GM20000 (cell line): ENCODE measurements around the gene DOCK10.

Source experiments
- DNase-seq: peaks from one replicate; pipeline ENCODE4 v3.0.0; 2012; ENCODE audit warnings: low spot score
- TF ChIP-seq, protein P1 (sequence below): IDR thresholded peaks from 2 replicates; pipeline ENCODE4 v1.5.1; 2012; ENCODE audit warnings: mild to moderate bottlenecking, control low read depth; ENCODE audit errors: extremely low read depth, missing control alignments

The DOCK10 gene

DNA sequence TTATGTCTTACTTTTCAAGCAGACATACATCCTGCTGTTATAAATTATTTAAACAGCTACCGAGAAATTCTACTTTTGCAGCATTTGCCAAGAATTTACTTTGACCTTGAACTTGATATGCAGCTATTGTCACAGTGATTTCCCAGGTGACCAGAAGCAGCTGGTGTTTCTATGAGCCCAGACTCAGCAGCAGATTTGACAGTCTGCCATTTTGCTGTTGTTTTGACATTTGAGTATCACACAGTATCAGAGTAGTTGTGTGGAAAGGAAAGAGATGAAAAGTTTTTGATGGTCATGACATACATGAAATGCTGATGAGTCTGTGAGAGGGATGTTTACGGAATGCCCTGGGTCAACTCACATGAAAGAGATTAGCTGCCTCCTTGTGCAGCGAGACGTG lies 319.5 kb downstream of the DOCK10 start:
- DNase-seq, result no peak
- TF ChIP-seq, protein P1, sequence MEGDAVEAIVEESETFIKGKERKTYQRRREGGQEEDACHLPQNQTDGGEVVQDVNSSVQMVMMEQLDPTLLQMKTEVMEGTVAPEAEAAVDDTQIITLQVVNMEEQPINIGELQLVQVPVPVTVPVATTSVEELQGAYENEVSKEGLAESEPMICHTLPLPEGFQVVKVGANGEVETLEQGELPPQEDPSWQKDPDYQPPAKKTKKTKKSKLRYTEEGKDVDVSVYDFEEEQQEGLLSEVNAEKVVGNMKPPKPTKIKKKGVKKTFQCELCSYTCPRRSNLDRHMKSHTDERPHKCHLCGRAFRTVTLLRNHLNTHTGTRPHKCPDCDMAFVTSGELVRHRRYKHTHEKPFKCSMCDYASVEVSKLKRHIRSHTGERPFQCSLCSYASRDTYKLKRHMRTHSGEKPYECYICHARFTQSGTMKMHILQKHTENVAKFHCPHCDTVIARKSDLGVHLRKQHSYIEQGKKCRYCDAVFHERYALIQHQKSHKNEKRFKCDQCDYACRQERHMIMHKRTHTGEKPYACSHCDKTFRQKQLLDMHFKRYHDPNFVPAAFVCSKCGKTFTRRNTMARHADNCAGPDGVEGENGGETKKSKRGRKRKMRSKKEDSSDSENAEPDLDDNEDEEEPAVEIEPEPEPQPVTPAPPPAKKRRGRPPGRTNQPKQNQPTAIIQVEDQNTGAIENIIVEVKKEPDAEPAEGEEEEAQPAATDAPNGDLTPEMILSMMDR, result no peak

- no peak for DNase-seq
- TF ChIP-seq, protein P1, result no peak
Measured at GRCh38 chr2:224722250-224722649, 320.0 kb downstream of the DOCK10 start.

GRCh38 chr2:224716921-224717320 lies 325.3 kb downstream of the DOCK10 start:
- no peak for DNase-seq
- TF ChIP-seq, protein P1, result no peak

GRCh38 chr2:224716201-224716600 lies 326.1 kb downstream of the DOCK10 start, which contains the start of gene CCDC195:
TSS of gene CCDC195 (minus strand) at chr2:224716365. CDS start at chr2:224716365, 0 bp downstream.
- no peak for DNase-seq
- TF ChIP-seq, protein P1, result no peak
